ENCODE measurements around the gene RAPGEF3. TPM values are rescaled to one million over a fixed set of nuclear protein-coding genes. Genes with fewer than 3 reads are reported as not detected.

Gene RAPGEF3
- total and polyA plus RNA-seq, 2 of the 8 experiments (the other 6 are each of a cell fraction or from before 2014, with no cell fraction given), result 5.0 to 9.4 TPM

DNA sequence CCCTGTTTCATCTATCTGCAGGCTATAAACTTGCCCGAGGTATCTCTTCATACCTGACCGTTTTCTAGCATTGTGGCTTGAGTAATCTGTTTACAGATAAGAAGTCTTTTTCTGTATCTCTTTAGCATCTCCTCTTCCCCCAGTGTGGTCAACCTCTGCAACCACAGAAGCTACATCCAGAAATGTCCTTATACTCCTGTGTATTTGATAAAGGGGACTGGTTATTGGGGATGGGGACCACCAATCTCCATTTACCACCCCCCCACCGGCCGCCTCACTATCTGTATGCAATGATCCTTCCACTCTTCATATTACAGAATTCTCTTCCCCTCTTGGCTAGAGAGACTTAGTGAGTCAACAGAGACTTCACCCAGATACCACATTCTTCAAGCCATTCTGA is 49.4 kb downstream of the RAPGEF3 start:
- H2BK12ac ChIP-seq (ENCODE audit: low read depth, low read length), result no peak overlapping the region
- H4K8ac ChIP-seq (ENCODE audit: extremely low read depth, insufficient read depth, low read length), result no peak overlapping the region
- POLR2A ChIA-PET (ENCODE audit: partially characterized antibody), result interaction anchor here (0.5 kb wide), 1 partner anchor 30 kb away, joined by 3 read pairs; no protein-coding TSS in a partner anchor
- H3K23ac ChIP-seq (ENCODE audit: insufficient read length), result no peak overlapping the region
- no peak overlapping the region for H2BK20ac ChIP-seq (ENCODE audit: low read length)
- H4K20me1 ChIP-seq (replicated peaks in 1 of 2; ENCODE audit: control insufficient read depth in 1 of 2, insufficient read depth in 2 of 2, low read length in 2 of 2), result no peaks in the 10 kb centered on the region
- no peak overlapping the region for H3K4me3 ChIP-seq (ENCODE audit: extremely low read depth in 1 of 4, insufficient read depth in 2 of 4, low read depth in 3 of 4, low read length in 4 of 4)
- no peak overlapping the region for H2AK5ac ChIP-seq (ENCODE audit: low read depth, low read length)
- H3K79me1 ChIP-seq (ENCODE audit: low read depth, low read length), result 0 out of 2 replicates have a peak, but pooled peaks cover under 1% of the 10 kb centered on the region
- no peak overlapping the region for H4K5ac ChIP-seq (ENCODE audit: insufficient read length, low read depth, low read length)
- H3K27me3 ChIP-seq (replicated peaks in 1 of 4; ENCODE audit: control insufficient read depth in 3 of 4, extremely low read depth in 1 of 4, insufficient read depth in 3 of 4, low read length in 3 of 4), result no peaks in the 10 kb centered on the region; a peak in 1 of 7 replicates
- DNase-seq (ENCODE audit: low read depth in 1 of 2, low spot score in 2 of 2) (no peak), FAIRE-seq (no peak)
- H4K91ac ChIP-seq (replicated peaks; ENCODE audit: insufficient read length, low read length), result no peak overlapping the region
- no peak overlapping the region for H3K14ac ChIP-seq (ENCODE audit: insufficient read length)
- 87% methylated on average over 4 of the region's 4 CpGs; no CpG with 5 or more reads in 1 of the 2 experiments for WGBS, 2 experiments (ENCODE audit: extremely low coverage in 1 of 2, insufficient coverage in 1 of 2, insufficient read length in 1 of 2, insufficient replicate concordance in 2 of 2, low coverage in 1 of 2, low lambda C conversion rate in 2 of 2, missing lambda C conversion rate in 1 of 2)
- no peaks in the 10 kb centered on the region for H3K36me3 ChIP-seq (ENCODE audit: control insufficient read depth in 2 of 4, insufficient read depth in 4 of 4, low read length in 3 of 4)
- H2BK5ac ChIP-seq (ENCODE audit: low read depth, low read length), result no peak overlapping the region
- H3K18ac ChIP-seq (ENCODE audit: extremely low read depth, low read length), result no peak overlapping the region
- no peak overlapping the region for H3K56ac ChIP-seq (replicated peaks; ENCODE audit: insufficient read length, low read depth, low read length)
- no peak overlapping the region for H3K9ac ChIP-seq (replicated peaks in 1 of 4; ENCODE audit: extremely low read depth in 1 of 4, low read depth in 3 of 4, low read length in 3 of 4)
- H2AFZ ChIP-seq (ENCODE audit: low read length), result no peak overlapping the region
- CTCF ChIA-PET (ENCODE audit: partially characterized antibody), result interaction anchor here (1.4 to 64.6 kb wide), 4 partner anchors 25 to 70 kb away, joined by 5 to 2442 read pairs (median 233); partner anchors contain the start of genes ENDOU, RAPGEF3 and SLC48A1
- peaks cover 0 to 3% (median 0%) of the 10 kb centered on the region in 4 experiments; a peak in 1 of 7 replicates for H3K4me1 ChIP-seq (replicated peaks in 1 of 4; ENCODE audit: control insufficient read depth in 3 of 4, insufficient read depth in 4 of 4, low read length in 3 of 4)
- peaks cover 0 to 9% of the 10 kb centered on the region in 2 experiments; a peak in 2 of 4 replicates for H3K79me2 ChIP-seq (ENCODE audit: control insufficient read depth in 1 of 2, insufficient read depth in 2 of 2, low read length in 2 of 2)
- no peak overlapping the region for H3K27ac ChIP-seq (ENCODE audit: low read depth, low read length)
- no peaks in the 10 kb centered on the region for H3K23me2 ChIP-seq (ENCODE audit: low read depth, low read length)
- H3K9me3 ChIP-seq (ENCODE audit: insufficient read depth in 2 of 2, low read depth in 1 of 2, low read length in 1 of 2), result no peaks in the 10 kb centered on the region
- H2BK120ac ChIP-seq (replicated peaks; ENCODE audit: low read depth, low read length), result no peak overlapping the region
- no peak overlapping the region for H3K4me2 ChIP-seq (ENCODE audit: insufficient read depth in 1 of 2, low read depth in 2 of 2, low read length in 2 of 2)
- H2BK15ac ChIP-seq (ENCODE audit: low read length), result no peak overlapping the region
- TF ChIP-seq ZNF274 (IDR thresholded peaks at IDR 0.05; ENCODE audit: borderline replicate concordance, extremely low read depth, low read length) (no peak), RXRA (IDR thresholded peaks at IDR 0.05; ENCODE audit: insufficient read depth, low read depth, low read length) (no peak)
- H3K4ac ChIP-seq (replicated peaks; ENCODE audit: insufficient read length, low read depth, low read length), result no peak overlapping the region

Measured in H1 (cell line).